CD8-positive, alpha-beta memory T cell (primary cell): Measurements from ENCODE around the gene SIAH2. TPM values are rescaled to one million over a fixed set of nuclear protein-coding genes. Genes with fewer than 3 reads are reported as not detected.

ENCODE experiments used
- CTCF ChIA-PET: fragments of 350-600 bp; sonication (Branson Sonifier 250); formaldehyde crosslinking; loops from one replicate; lab custom pipeline; 2021; ENCODE audit warnings: antibody characterized with exemption; lab: Charles Lee
- POLR2A ChIA-PET: fragments of 350-600 bp; sonication (Branson Sonifier 250); formaldehyde crosslinking; loops from one replicate; lab custom pipeline; 2021; ENCODE audit warnings: antibody characterized with exemption; lab: Charles Lee
- DNase-seq, 5 donors: peaks; one replicate each; pipeline versions ENCODE4 v3.0.0 to v3.0.0-alpha.2; 2020 to 2022; ENCODE audit warnings: mixed read lengths in 1 of 5
- H3K27ac ChIP-seq: one replicate; pipeline ENCODE4 v1.7.0; 2013; ENCODE audit warnings: low read depth, mild to moderate bottlenecking, low read length, moderate library complexity
- H3K27me3 ChIP-seq: 2 replicates; pipeline ENCODE4 v1.7.0; 2013; ENCODE audit warnings: low read length, mild to moderate bottlenecking; ENCODE audit not compliant: insufficient read depth, poor library complexity, severe bottlenecking
- H3K36me3 ChIP-seq: 2 replicates; pipeline ENCODE4 v1.7.0; 2013; ENCODE audit warnings: mild to moderate bottlenecking, low read length, moderate library complexity; ENCODE audit not compliant: insufficient read depth
- H3K4me1 ChIP-seq: 2 replicates; pipeline ENCODE4 v1.7.0; 2013; ENCODE audit warnings: mild to moderate bottlenecking, low read length, moderate library complexity; ENCODE audit not compliant: insufficient read depth
- H3K4me3 ChIP-seq: 2 replicates; pipeline ENCODE4 v1.7.0; 2013; ENCODE audit warnings: mild to moderate bottlenecking, low read length
- H3K9me3 ChIP-seq: 2 replicates; pipeline ENCODE4 v1.7.0; 2013; ENCODE audit warnings: mild to moderate bottlenecking, low read length
- H3K27ac Mint-ChIP-seq, 8 donors: one replicate each; pipeline ENCODE4 v1.8.0; 2020 to 2021; ENCODE audit warnings: mixed read lengths in 8 of 8, mild to moderate bottlenecking in 6 of 8, inconsistent platforms in 3 of 8, moderate library complexity in 3 of 8
- H3K27me3 Mint-ChIP-seq, 2 donors: one replicate each; pipeline ENCODE4 v1.8.0; 2020 to 2021; ENCODE audit warnings: mixed read lengths in 2 of 2, mild to moderate bottlenecking in 1 of 2, moderate library complexity in 1 of 2
- H3K36me3 Mint-ChIP-seq, 3 donors: one replicate each; pipeline ENCODE4 v1.8.0; 2020 to 2021; ENCODE audit warnings: mixed read lengths in 3 of 3, inconsistent platforms in 1 of 3, mild to moderate bottlenecking in 1 of 3
- H3K4me1 Mint-ChIP-seq, 3 donors: one replicate each; pipeline ENCODE4 v1.8.0; 2020 to 2021; ENCODE audit warnings: mixed read lengths in 3 of 3, inconsistent platforms in 1 of 3, mild to moderate bottlenecking in 1 of 3
- H3K4me3 Mint-ChIP-seq, 7 donors: one replicate each; pipeline ENCODE4 v1.8.0; 2020 to 2021; ENCODE audit warnings: mixed read lengths in 7 of 7, mild to moderate bottlenecking in 6 of 7, moderate library complexity in 4 of 7, inconsistent platforms in 2 of 7
- H3K9me3 Mint-ChIP-seq, 5 donors: one replicate each; pipeline ENCODE4 v1.8.0; 2020 to 2022; ENCODE audit warnings: mixed read lengths in 5 of 5, mild to moderate bottlenecking in 3 of 5, moderate library complexity in 2 of 5, inconsistent platforms in 1 of 5
- polyA plus RNA-seq: library from polyadenylated mRNA; unstranded; fragments of 300-500 nt; fragmentation: Illumina TruSeq; gene quantifications from one replicate; pipeline ENCODE4 v1.2.3, GENCODE V29; 2021
- total RNA-seq, 2 experiments: library from RNA; stranded (reverse); gene quantifications; one replicate each; pipeline ENCODE4 v1.2.3, GENCODE V29; 2021

Gene SIAH2
- total and polyA plus RNA-seq, 3 experiments from 2014 or later, result 48.1 to 115 (median 111) TPM

DNA sequence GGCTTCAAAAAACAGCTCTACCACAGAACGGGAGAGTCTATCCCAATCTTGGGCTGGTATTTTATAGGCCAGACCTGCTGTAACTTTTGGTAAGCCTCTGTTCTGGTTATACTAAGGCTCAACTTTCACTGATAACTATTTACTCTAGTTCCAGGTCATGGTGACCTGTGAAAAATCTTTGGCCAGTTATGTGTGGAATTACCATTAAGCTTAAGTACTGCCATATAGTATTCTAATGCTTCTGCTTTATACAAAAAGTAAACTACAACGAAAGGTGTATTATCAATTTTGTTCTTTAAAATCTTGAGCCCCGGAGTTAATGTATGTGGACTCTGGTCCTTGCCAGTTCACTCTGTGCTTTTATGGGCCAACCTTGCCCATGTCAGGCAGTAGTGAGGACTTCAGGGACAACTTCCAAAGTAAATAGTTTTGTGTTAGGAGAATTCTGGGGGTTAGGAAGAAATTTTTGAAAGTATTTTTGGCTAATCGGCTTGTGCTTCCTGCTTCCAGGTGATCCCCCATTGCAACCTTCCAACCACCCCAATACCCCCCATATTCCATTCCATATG is 6.4 kb downstream of the SIAH2 start:
- Mint-ChIP-seq H3K9me3 (no peaks in the 10 kb centered on the region), H3K36me3 (peaks cover 0 to 64% (median 13%) of the 10 kb centered on the region in 3 donors), H3K27me3 (no peaks in the 10 kb centered on the region), H3K4me3 (peak overlapping the region in 1 of 7 donors; percentile 14), H3K27ac (peak overlapping the region in 2 of 8 donors; percentile 15 to 40), H3K4me1 (peaks cover 76 to 93% (median 85%) of the 10 kb centered on the region in 3 donors)
- H3K36me3 ChIP-seq, result no peaks in the 10 kb centered on the region
- H3K4me3 ChIP-seq, result no peak overlapping the region
- peaks cover 46% of the 10 kb centered on the region for H3K4me1 ChIP-seq
- no peak overlapping the region for H3K27ac ChIP-seq
- ChIA-PET CTCF (interaction anchor here (1.4 kb wide), 1 partner anchor 31 kb away, joined by 3 read pairs; no protein-coding TSS in a partner anchor), POLR2A (no interaction called here)
- no peak for DNase-seq
- no peaks in the 10 kb centered on the region for H3K27me3 ChIP-seq
- H3K9me3 ChIP-seq, result no peaks in the 10 kb centered on the region

DNA sequence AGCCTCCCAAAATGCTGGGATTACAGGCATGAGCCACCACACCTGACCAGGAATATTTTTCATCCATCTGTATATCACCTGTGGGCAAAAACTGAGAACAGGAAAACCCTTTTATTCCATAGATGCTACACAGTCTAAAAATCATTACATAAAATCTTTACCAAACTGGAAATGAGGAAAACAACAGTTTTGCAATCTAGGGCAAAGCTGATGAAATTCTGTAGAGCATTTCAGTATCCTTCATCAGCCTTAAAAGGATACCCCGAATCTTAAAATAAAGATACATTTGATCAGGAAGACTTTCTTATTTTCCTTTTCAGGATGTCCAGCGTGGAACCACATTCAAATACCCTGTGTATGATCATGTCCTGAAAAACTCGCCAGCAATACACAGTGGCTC is 7.1 kb downstream of the SIAH2 start:
- POLR2A ChIA-PET, result no interaction called here
- H3K4me1 Mint-ChIP-seq, result peaks cover 76 to 93% (median 85%) of the 10 kb centered on the region in 3 donors
- no peak for DNase-seq
- H3K9me3 Mint-ChIP-seq, result no peaks in the 10 kb centered on the region
- no peaks in the 10 kb centered on the region for H3K27me3 Mint-ChIP-seq
- Histone ChIP-seq H3K4me1 (peaks cover 48% of the 10 kb centered on the region), H3K27me3 (no peaks in the 10 kb centered on the region), H3K27ac (no peak overlapping the region), H3K9me3 (no peaks in the 10 kb centered on the region), H3K4me3 (no peak overlapping the region), H3K36me3 (no peaks in the 10 kb centered on the region)
- no peak overlapping the region for H3K4me3 Mint-ChIP-seq
- H3K27ac Mint-ChIP-seq, result peak overlapping the region in 1 of 8 donors; percentile 62
- peaks cover 0 to 62% (median 13%) of the 10 kb centered on the region in 3 donors for H3K36me3 Mint-ChIP-seq
- CTCF ChIA-PET, result interaction anchor here (0.7 to 1.4 kb wide), 2 partner anchors 22 to 32 kb away, joined by 3 to 5 read pairs; no protein-coding TSS in a partner anchor

DNA sequence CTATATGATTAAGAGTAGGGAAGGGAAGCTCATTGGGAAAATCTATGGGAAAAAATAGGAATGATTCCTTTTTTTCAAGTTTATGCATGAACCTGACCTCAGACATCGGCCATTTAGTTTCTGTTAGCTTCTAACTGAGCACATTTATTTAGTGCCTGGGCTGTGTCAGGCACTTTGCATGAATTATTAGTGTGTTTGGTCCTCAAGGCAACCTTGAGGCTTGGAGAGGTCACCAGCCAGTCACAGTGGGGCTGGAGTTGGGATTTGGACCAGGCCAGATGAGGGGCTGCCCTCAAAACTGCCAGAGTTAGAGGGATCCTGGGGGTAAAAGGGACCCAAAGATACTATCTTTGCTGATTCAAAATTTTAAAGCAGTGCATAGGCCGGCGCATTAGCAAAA is 8.1 kb downstream of the SIAH2 start:
- DNase-seq, result no peak
- H3K36me3 Mint-ChIP-seq, result peaks cover 0 to 63% (median 18%) of the 10 kb centered on the region in 3 donors
- no peak overlapping the region for H3K4me3 Mint-ChIP-seq
- H3K4me1 Mint-ChIP-seq, result peaks cover 74 to 93% (median 85%) of the 10 kb centered on the region in 3 donors
- H3K9me3 Mint-ChIP-seq, result no peaks in the 10 kb centered on the region
- H3K27me3 Mint-ChIP-seq, result no peaks in the 10 kb centered on the region
- no peak overlapping the region for H3K4me3 ChIP-seq
- H3K27me3 ChIP-seq, result no peaks in the 10 kb centered on the region
- no peaks in the 10 kb centered on the region for H3K9me3 ChIP-seq
- CTCF ChIA-PET, result interaction anchor here (0.7 to 1.6 kb wide), 2 partner anchors 8 to 23 kb away, joined by 5 to 6 read pairs; partner anchors contain the start of gene SIAH2
- H3K4me1 ChIP-seq, result peaks cover 37% of the 10 kb centered on the region
- peak overlapping the region in 1 of 8 donors; percentile 72 for H3K27ac Mint-ChIP-seq
- no peaks in the 10 kb centered on the region for H3K36me3 ChIP-seq
- H3K27ac ChIP-seq, result no peak overlapping the region
- POLR2A ChIA-PET, result no interaction called here

DNA sequence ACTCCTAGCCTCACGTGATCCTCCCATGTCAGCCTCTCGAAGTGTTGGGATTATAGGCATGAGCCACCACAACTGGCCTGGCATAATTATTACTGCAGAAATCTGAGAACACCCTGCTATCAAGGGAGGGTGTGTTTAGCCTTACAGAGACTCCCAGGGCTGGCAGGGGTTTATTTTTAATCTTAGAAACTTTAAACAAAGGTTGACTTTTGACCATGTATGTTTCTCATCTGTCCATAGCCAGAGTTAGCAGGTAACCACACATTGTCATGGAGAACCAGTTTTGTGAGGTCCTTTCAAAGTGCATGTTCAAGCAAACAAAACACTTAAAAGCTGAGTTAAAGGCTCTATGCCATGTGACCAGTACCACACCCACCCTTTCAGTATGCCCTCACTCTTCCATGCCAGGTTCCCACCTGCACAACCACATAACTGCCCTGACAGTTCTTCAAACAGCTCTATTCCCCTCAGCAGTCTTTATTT is 11.1 kb downstream of the SIAH2 start:
- CTCF ChIA-PET, result interaction anchor here (1.7 kb wide), 1 partner anchor 10 kb away, joined by 6 read pairs; no protein-coding TSS in a partner anchor
- H3K4me3 Mint-ChIP-seq, result no peak overlapping the region
- no peaks in the 10 kb centered on the region for H3K27me3 Mint-ChIP-seq
- no peaks in the 10 kb centered on the region for H3K36me3 ChIP-seq
- POLR2A ChIA-PET, result no interaction called here
- no peaks in the 10 kb centered on the region for H3K9me3 ChIP-seq
- peaks cover 0 to 51% (median 11%) of the 10 kb centered on the region in 3 donors for H3K36me3 Mint-ChIP-seq
- DNase-seq, result no peak
- H3K27me3 ChIP-seq, result no peaks in the 10 kb centered on the region
- peak overlapping the region in 2 of 8 donors; percentile 8 to 60 for H3K27ac Mint-ChIP-seq
- H3K4me1 ChIP-seq, result peaks cover 24% of the 10 kb centered on the region
- H3K4me1 Mint-ChIP-seq, result peaks cover 69 to 94% (median 84%) of the 10 kb centered on the region in 3 donors
- no peak overlapping the region for H3K4me3 ChIP-seq
- H3K9me3 Mint-ChIP-seq, result no peaks in the 10 kb centered on the region
- H3K27ac ChIP-seq, result no peak overlapping the region

DNA sequence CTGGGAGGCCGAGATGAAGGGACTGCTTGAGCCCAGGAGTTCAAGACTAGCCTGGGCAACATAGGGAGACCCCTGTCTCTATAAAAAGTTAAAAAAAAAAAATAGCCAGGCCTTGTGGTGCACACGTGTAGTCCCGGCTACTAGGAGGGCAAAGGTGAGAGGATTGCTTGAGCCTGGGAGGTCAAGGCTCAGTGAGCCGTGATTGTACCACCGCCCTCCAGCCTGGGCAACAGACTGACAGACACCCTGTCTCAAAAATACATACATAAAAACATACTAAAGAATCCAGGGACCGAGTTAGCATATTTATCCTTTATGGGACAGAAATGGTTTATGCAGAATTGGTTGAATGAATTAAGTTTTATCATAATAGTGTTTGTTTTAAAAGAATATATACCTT is 13.7 kb downstream of the SIAH2 start:
- ChIA-PET CTCF (no interaction called here), POLR2A (interaction anchor here (1.0 kb wide), 2 partner anchors 12 to 15 kb away, joined by 3 read pairs; no protein-coding TSS in a partner anchor)
- no peaks in the 10 kb centered on the region for H3K27me3 Mint-ChIP-seq

DNA sequence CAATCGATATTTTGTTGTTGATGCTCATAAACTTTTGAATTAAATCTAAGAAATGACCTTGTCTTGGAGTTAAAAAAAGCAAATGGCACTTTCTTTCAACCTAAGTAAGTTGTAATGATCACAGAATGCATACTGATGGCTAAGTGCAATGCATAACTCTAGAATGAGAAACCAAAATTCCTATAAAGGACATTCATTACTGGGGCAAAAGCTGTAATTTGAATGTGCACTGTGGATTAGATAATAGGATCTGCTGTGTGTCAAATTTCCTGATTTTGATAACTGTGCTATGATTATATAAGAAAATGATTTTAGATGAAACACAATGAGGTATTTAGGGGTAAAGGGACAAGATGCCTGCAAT is 14.3 kb downstream of the SIAH2 start:
- no peaks in the 10 kb centered on the region for H3K36me3 ChIP-seq
- Mint-ChIP-seq H3K4me3 (no peak overlapping the region), H3K27ac (peak overlapping the region in 3 of 8 donors; percentile 22 to 63 (median 29)), H3K27me3 (no peaks in the 10 kb centered on the region), H3K9me3 (no peaks in the 10 kb centered on the region), H3K4me1 (peaks cover 75 to 94% (median 91%) of the 10 kb centered on the region in 3 donors), H3K36me3 (peaks cover 0 to 35% (median 7%) of the 10 kb centered on the region in 3 donors)
- no peak overlapping the region for H3K4me3 ChIP-seq
- no peaks in the 10 kb centered on the region for H3K9me3 ChIP-seq
- no peak overlapping the region for H3K27ac ChIP-seq
- ChIA-PET CTCF (no interaction called here), POLR2A (interaction anchor here (1.0 kb wide), 1 partner anchor 15 kb away, joined by 3 read pairs; no protein-coding TSS in a partner anchor)
- H3K27me3 ChIP-seq, result no peaks in the 10 kb centered on the region
- H3K4me1 ChIP-seq, result peaks cover 18% of the 10 kb centered on the region
- no peak for DNase-seq

More for the DNA sequence above, 13.7 kb downstream of the SIAH2 start:
- H3K4me1 Mint-ChIP-seq, result peaks cover 76 to 94% (median 91%) of the 10 kb centered on the region in 3 donors
- no peaks in the 10 kb centered on the region for H3K36me3 ChIP-seq
- peaks cover 23% of the 10 kb centered on the region for H3K4me1 ChIP-seq
- H3K4me3 Mint-ChIP-seq, result no peak overlapping the region
- no peak overlapping the region for H3K4me3 ChIP-seq
- H3K9me3 ChIP-seq, result no peaks in the 10 kb centered on the region
- H3K9me3 Mint-ChIP-seq, result no peaks in the 10 kb centered on the region
- H3K27me3 ChIP-seq, result no peaks in the 10 kb centered on the region
- peaks cover 0 to 40% (median 9%) of the 10 kb centered on the region in 3 donors for H3K36me3 Mint-ChIP-seq
- no peak overlapping the region for H3K27ac ChIP-seq
- peak overlapping the region in 3 of 8 donors; percentile 24 to 54 (median 48) for H3K27ac Mint-ChIP-seq
- DNase-seq, result no peak

DNA sequence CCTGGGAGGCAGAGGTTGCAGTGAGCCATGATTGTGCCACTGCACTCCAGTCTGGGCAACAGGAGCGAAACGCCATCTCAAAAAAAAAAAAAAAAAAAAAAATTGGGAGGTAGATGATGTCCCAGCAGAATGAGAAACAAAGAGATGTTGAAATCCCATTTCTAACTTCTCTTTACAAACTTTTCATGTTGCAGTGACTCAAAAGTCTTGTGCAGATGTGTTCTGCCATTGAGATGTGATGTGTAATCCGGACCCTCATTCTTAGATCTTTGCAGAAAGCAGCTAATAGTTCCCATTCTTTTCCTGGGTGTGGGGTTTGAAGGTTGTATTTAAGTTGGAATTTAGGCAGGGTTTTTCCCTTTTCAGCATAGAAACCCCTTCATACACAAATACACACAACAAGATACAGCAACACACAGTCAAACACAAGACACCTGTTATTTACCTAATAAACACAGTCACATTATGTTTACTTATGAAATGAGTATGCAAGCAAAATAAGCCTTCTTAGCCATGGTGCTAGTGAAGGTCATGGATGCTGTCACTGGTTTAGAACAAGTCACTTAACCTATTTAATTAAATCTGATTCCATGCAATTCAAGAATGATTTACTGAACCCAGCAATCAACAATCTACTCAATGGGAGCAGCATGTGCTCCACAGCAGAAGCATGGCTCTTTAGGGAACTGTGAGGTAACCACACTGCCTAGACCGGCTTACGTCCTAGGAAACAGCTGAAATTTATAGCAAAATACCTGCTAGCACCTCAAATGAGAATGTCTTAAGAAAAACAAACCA is 14.9 kb downstream of the SIAH2 start:
- CTCF ChIA-PET, result no interaction called here

More for the DNA sequence above, 14.9 kb downstream of the SIAH2 start:
- POLR2A ChIA-PET, result interaction anchor here (0.5 to 1.8 kb wide), 3 partner anchors 14 to 16 kb away, joined by 3 to 7 read pairs (median 4); partner anchors contain the start of gene SIAH2
- H3K9me3 ChIP-seq, result no peaks in the 10 kb centered on the region
- H3K27me3 Mint-ChIP-seq, result no peaks in the 10 kb centered on the region
- H3K9me3 Mint-ChIP-seq, result no peaks in the 10 kb centered on the region
- peaks cover 17% of the 10 kb centered on the region for H3K4me1 ChIP-seq
- H3K27me3 ChIP-seq, result no peaks in the 10 kb centered on the region
- peaks cover 79 to 95% (median 94%) of the 10 kb centered on the region in 3 donors for H3K4me1 Mint-ChIP-seq
- no peak overlapping the region for H3K4me3 ChIP-seq
- no peak overlapping the region for H3K4me3 Mint-ChIP-seq
- no peaks in the 10 kb centered on the region for H3K36me3 ChIP-seq
- peaks cover 0 to 34% (median 7%) of the 10 kb centered on the region in 3 donors for H3K36me3 Mint-ChIP-seq
- no peak for DNase-seq
- peak overlapping the region in 3 of 8 donors; percentile 37 to 66 (median 66) for H3K27ac Mint-ChIP-seq
- H3K27ac ChIP-seq, result no peak overlapping the region
